HL-60 (cell line): Measurements from ENCODE around the gene CD36.

Experiments used
- DNase-seq, 2 experiments: peaks; one replicate each; pipeline ENCODE4 v3.0.0-alpha.2; 2010 to 2020; ENCODE audit warnings: low read depth in 1 of 2, low spot score in 1 of 2
- H3K27ac ChIP-seq: fragments of 250-450 bp; sonication (Bioruptor Pico); replicated peaks from 2 replicates; pipeline ENCODE4 v1.5.1; 2020; ENCODE audit warnings: mild to moderate bottlenecking, moderate library complexity
- H3K27me3 ChIP-seq: fragments of 250-450 bp; sonication (Bioruptor Pico); 2 replicates; pipeline ENCODE4 v1.5.1; 2021; ENCODE audit warnings: mild to moderate bottlenecking, moderate library complexity; ENCODE audit not compliant: insufficient read depth, poor library complexity, severe bottlenecking
- H3K4me3 ChIP-seq: replicated peaks from 2 replicates; pipeline ENCODE4 v1.5.1; 2011; ENCODE audit warnings: mild to moderate bottlenecking, control low read depth, low read length; ENCODE audit not compliant: insufficient read depth
- GABPA ChIP-seq: IDR thresholded peaks from 2 replicates; pipeline ENCODE4 v1.6.1; 2012; ENCODE audit warnings: low read depth
- POLR2AphosphoS5 ChIP-seq: IDR thresholded peaks from 2 replicates; pipeline ENCODE4 v1.6.1; 2012; ENCODE audit warnings: low read depth
- SPI1 ChIP-seq: IDR thresholded peaks from 2 replicates; pipeline ENCODE4 v1.6.1; 2012; ENCODE audit warnings: low read depth, mild to moderate bottlenecking, borderline replicate concordance
- TF ChIP-seq, protein P1 (sequence below): IDR thresholded peaks from 2 replicates; pipeline ENCODE4 v1.6.1; 2012; ENCODE audit warnings: low read depth; ENCODE audit not compliant: insufficient replicate concordance
- TF ChIP-seq, protein P2 (sequence below): IDR thresholded peaks from one replicate; pipeline ENCODE4 v1.5.1; 2011; ENCODE audit warnings: low read length, control low read depth, inconsistent platforms; ENCODE audit not compliant: insufficient read depth

The CD36 gene

DNA sequence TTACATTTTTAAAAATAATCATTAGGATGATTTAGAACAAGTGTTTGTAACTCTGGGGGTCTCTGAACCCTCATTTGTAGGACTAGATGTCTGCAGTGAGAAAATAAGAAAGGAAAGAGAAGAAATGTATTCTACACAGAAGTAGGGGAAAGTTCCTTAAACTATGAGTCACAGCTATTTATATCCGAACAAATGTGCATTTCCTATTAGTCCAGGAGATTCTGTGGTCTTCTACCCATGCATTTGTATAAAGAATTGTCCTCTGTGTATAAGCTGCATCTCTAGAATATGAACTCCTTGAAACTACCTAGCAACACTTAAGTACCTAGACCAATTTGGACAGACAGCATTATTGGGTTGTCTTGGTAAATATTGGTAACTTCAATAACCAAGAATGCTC is 15.9 kb upstream of the CD36 start:
- H3K4me3 ChIP-seq = no peak overlapping the region
- no peaks in the 10 kb centered on the region for H3K27me3 ChIP-seq
- DNase-seq = no peak
- no peak overlapping the region for H3K27ac ChIP-seq
- TF ChIP-seq POLR2AphosphoS5 = no peak
- TF ChIP-seq, protein P1, sequence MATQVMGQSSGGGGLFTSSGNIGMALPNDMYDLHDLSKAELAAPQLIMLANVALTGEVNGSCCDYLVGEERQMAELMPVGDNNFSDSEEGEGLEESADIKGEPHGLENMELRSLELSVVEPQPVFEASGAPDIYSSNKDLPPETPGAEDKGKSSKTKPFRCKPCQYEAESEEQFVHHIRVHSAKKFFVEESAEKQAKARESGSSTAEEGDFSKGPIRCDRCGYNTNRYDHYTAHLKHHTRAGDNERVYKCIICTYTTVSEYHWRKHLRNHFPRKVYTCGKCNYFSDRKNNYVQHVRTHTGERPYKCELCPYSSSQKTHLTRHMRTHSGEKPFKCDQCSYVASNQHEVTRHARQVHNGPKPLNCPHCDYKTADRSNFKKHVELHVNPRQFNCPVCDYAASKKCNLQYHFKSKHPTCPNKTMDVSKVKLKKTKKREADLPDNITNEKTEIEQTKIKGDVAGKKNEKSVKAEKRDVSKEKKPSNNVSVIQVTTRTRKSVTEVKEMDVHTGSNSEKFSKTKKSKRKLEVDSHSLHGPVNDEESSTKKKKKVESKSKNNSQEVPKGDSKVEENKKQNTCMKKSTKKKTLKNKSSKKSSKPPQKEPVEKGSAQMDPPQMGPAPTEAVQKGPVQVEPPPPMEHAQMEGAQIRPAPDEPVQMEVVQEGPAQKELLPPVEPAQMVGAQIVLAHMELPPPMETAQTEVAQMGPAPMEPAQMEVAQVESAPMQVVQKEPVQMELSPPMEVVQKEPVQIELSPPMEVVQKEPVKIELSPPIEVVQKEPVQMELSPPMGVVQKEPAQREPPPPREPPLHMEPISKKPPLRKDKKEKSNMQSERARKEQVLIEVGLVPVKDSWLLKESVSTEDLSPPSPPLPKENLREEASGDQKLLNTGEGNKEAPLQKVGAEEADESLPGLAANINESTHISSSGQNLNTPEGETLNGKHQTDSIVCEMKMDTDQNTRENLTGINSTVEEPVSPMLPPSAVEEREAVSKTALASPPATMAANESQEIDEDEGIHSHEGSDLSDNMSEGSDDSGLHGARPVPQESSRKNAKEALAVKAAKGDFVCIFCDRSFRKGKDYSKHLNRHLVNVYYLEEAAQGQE = no peak
- TF ChIP-seq, protein P2, sequence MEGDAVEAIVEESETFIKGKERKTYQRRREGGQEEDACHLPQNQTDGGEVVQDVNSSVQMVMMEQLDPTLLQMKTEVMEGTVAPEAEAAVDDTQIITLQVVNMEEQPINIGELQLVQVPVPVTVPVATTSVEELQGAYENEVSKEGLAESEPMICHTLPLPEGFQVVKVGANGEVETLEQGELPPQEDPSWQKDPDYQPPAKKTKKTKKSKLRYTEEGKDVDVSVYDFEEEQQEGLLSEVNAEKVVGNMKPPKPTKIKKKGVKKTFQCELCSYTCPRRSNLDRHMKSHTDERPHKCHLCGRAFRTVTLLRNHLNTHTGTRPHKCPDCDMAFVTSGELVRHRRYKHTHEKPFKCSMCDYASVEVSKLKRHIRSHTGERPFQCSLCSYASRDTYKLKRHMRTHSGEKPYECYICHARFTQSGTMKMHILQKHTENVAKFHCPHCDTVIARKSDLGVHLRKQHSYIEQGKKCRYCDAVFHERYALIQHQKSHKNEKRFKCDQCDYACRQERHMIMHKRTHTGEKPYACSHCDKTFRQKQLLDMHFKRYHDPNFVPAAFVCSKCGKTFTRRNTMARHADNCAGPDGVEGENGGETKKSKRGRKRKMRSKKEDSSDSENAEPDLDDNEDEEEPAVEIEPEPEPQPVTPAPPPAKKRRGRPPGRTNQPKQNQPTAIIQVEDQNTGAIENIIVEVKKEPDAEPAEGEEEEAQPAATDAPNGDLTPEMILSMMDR = no peak
- TF ChIP-seq SPI1 = no peak
- TF ChIP-seq GABPA = no peak

- H3K27ac ChIP-seq = no peak overlapping the region
- H3K4me3 ChIP-seq = no peak overlapping the region
- TF ChIP-seq, protein P1 = no peak
- TF ChIP-seq GABPA (no peak), POLR2AphosphoS5 (no peak), SPI1 (no peak)
- TF ChIP-seq, protein P2 = no peak
- no peak for DNase-seq
- no peaks in the 10 kb centered on the region for H3K27me3 ChIP-seq
Observed at GRCh38 chr7:80623503-80624252, 14.8 kb upstream of the CD36 start.

- H3K4me3 ChIP-seq = no peak overlapping the region
- no peak for TF ChIP-seq SPI1
- TF ChIP-seq, protein P1 = no peak
- TF ChIP-seq, protein P2 = no peak
- TF ChIP-seq POLR2AphosphoS5 = no peak
- no peak for TF ChIP-seq GABPA
- DNase-seq = no peak
- no peaks in the 10 kb centered on the region for H3K27me3 ChIP-seq
- no peak overlapping the region for H3K27ac ChIP-seq
Observed at GRCh38 chr7:80624763-80625162, 13.7 kb upstream of the CD36 start.
